ENCODE measurements around the gene ATF7. TPM values are rescaled to one million over a fixed set of nuclear protein-coding genes. Genes with fewer than 3 reads are reported as not detected.

The ATF7 gene
- total and polyA plus RNA-seq, 9 of the 15 experiments (the other 6 are each of a cell fraction or from before 2014, with no cell fraction given): 10.6 to 30.4 (median 20.7) TPM

DNA sequence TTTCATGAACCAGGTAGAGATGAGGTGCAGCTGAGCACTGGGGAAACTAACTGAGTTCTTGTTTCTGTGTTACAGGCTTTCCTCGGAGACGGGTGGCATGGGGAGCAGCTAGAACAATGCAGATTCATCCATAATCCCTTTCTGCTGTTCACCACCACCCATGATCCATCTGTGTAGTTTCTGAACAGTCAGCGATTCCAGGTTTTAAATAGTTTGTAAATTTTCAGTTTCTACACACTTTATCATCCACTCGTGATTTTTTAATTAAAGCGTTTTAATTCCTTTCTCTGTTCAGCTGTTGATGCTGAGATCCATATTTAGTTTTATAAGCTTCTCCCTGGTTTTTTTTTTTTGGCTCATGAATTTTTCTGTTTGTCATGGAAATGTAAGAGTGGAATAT lies 146.9 kb downstream of the ATF7 start:
- 91% methylated on average over 5 of the region's 5 CpGs for WGBS (ENCODE audit: insufficient coverage, low coverage, missing lambda C conversion rate)
- peak; percentile 15 for FAIRE-seq

More for the DNA sequence above, 146.9 kb downstream of the ATF7 start:
- peaks cover 36% of the 10 kb centered on the region for H3K79me2 ChIP-seq (ENCODE audit: control insufficient read depth, insufficient read depth, low read length)
- peaks cover 0 to 11% of the 10 kb centered on the region in 2 experiments; a peak in 3 of 5 replicates for H3K4me1 ChIP-seq (replicated peaks in 1 of 2; ENCODE audit: control insufficient read depth in 2 of 2, insufficient read depth in 2 of 2, low read length in 2 of 2)
- H3K36me3 ChIP-seq (ENCODE audit: control insufficient read depth, insufficient read depth, low read length): peaks cover 95% of the 10 kb centered on the region
- H4K20me1 ChIP-seq (replicated peaks; ENCODE audit: control insufficient read depth, insufficient read depth, low read length): peaks cover 29% of the 10 kb centered on the region
- intact Hi-C loops (cut with micrococcal nuclease): no loop called here
- DNase-seq (ENCODE audit: extremely low read depth in 1 of 4, low spot score in 3 of 4) (no peak), ATAC-seq (no peak)
- no peak overlapping the region for H3K27ac ChIP-seq (ENCODE audit: extremely low read depth, low read depth, low read length)
- no peak overlapping the region for H3K4me3 ChIP-seq
- in situ Hi-C loops (cut with MboI): no loop called here
- H2AFZ ChIP-seq (ENCODE audit: low read depth, low read length): no peak overlapping the region
- H3K9me1 ChIP-seq (ENCODE audit: control insufficient read depth, insufficient read depth, low read length): peaks cover 3% of the 10 kb centered on the region
- CTCF ChIA-PET (ENCODE audit: low intra/inter-chr PET ratio): interaction anchor here (0.7 kb wide), 1 partner anchor 432 kb away, joined by 4 read pairs; no protein-coding TSS in a partner anchor
- H3K4me2 ChIP-seq (ENCODE audit: insufficient read depth, low read length): no peak overlapping the region
- no peaks in the 10 kb centered on the region for H3K27me3 ChIP-seq (ENCODE audit: control insufficient read depth in 2 of 2, insufficient read depth in 2 of 2, low read length in 2 of 2)
- no peaks in the 10 kb centered on the region for H3K9me3 ChIP-seq (replicated peaks; ENCODE audit: control insufficient read depth, insufficient read depth, low read depth, low read length)
- peak; percentile 81 for TF ChIP-seq ZNF316 (IDR thresholded peaks at IDR 0.05)
- TF ChIP-seq ETV5 (CRISPR knock-in tag; IDR thresholded peaks at IDR 0.05; ENCODE audit: low read depth): no peak
- TF ChIP-seq C11orf30 (IDR thresholded peaks at IDR 0.05; ENCODE audit: low read depth): peak; percentile 67
- peak; percentile 54 for TF ChIP-seq MAFG (tag; conservative IDR thresholded peaks at IDR 0.05)
- TF ChIP-seq MAFF (IDR thresholded peaks at IDR 0.05; ENCODE audit: low read length): peak; percentile 31; the same call in 1 of the 2 replicates
- no peak for TF ChIP-seq ZNF318 (IDR thresholded peaks at IDR 0.05; ENCODE audit: borderline replicate concordance in 1 of 2, low read depth in 1 of 2)
- no TSS peak for BruUV-seq (replicated peaks)
- POLR2A ChIA-PET: interaction anchor here (0.7 to 2.4 kb wide), 4 partner anchors 10 to 127 kb away, joined by 3 to 13 read pairs (median 6); partner anchors contain the start of gene TARBP2
- no peak overlapping the region for H3K9ac ChIP-seq (ENCODE audit: insufficient read depth in 1 of 2, low read depth in 2 of 2, low read length in 2 of 2)

All from K562 (cell line).